HTR-8/SVneo (cell line): ENCODE data around the gene MARCHF6.
"Not testable (repeated sequence)": the region's sequence is repeated elsewhere in the genome, so short reads cannot be mapped to it uniquely, and the experiment has no call there.

ENCODE experiments used
- DNase-seq: peaks from one replicate; pipeline ENCODE4 v3.0.0; 2011; ENCODE audit warnings: low spot score, mixed read lengths; ENCODE audit not compliant: insufficient read length
- FAIRE-seq: peaks from 2 replicates; lab custom pipeline; 2011; peaks lifted over from hg19 to GRCh38; lab: Jason Lieb, UNC

MARCHF6 gene

DNA sequence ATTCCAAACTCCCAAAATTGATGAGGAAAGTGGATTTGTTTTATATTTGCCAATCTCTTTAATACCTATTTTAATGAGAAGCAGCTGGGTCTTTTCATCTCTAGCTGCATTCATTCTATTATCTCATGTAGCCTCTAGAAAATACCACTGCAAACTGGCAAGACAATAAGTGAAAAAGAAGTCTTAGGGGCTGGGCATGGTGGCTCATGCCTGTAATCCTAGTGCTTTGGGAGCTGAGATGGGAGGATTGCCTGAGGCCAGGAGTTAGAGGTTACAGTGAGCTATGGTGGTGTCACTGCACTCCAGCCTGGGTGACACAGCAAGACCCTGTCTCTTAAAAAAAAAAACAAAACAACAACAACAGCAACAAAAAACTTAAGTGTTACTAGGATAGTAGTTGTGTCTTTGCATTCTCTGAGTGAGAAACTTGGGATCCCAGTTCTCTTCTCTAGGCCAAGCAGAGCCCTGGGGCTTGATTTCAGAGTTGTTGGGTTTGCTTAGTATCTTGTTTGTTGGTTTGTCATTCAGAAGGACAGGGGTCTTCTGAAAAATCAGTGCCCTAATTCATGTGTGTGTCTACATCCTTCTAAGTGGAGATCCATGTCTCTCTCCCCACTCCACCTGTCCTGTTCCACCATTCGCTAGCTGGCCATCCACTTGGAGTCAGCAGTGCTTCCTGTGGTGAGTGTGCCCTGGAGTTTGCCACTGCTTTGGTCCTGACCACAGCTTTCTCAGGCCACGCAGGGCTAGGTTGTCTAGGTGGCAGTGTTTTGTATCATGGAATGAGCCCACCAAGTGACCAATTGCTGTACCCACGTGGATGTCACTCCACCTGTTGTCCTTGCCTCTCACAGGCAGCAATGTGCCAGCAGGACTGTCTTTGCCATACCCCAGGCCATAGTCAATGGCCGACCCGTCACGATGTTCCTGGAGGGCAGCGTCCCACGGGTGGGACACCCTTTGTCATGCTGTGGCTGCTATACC lies 19.5 kb downstream of the MARCHF6 start:
- DNase-seq (no peak), FAIRE-seq (peak; percentile 79)

DNA sequence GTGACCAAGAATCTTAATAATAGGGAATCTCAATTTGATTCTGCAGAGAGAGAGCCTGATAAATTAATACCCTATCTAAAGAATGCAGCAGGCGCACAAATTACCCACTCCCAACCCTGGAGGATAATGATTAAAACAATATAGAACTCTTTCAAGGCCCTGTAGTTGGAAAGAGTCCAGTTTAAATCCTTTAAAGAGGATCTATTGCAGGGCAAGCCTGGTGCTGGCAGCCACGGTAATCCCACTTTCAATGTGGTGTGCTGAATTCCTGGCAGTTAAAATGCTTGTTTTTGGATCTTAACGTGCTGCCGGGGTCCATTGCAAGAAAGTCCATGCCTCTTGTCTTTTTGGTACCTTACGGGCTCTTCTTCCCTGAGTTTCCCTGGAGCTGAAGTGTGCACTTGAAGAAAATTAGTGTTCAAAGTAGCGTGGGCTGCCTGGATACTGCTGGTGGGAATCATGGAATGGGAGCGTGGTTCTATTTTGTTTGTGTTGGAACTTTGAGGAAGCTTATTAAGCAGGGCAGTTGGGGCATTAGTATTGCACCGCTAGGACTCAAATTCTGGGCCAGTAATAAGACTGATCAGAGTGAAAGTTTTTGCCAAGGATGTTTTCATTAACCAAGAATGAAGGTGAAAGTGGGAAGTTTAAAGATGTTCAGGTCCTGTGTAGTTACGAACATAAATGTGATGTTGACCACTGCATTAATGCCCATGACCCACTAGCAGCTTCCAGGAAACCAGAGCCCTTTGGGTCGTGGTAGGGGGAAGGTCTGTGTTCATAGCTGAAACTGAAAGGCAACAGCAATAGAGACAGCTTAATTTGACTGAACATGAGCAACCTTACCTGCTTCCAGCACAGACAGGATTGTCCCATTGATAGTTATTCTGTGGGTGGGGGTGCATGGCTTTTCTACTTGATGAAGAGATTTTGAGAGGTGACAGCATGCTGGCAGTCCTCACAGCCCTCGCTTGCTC lies 20.8 kb downstream of the MARCHF6 start:
- FAIRE-seq (no peak), DNase-seq (no peak)

- not testable (repeated sequence) for FAIRE-seq
Observed at GRCh38 chr5:10375146-10375545, 21.7 kb downstream of the MARCHF6 start.

DNA sequence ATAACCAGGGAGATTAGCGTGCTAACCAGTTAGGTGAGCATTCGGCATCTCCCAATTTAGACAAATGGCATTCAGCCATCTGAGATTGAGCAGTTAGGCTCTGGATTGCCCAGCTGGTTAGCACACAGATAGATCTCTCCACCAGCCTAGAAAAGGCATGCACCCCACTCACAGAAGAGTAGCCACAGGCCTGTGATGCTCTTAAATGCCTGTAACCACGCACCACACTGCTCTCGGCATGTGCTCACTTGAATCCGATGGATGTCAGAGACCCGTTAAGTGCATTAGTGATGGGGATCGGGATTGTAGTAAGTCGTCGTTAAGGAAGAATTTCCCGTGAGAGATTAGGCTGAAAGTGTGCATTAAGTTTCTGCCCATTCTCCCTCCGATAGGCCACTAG lies 23.0 kb downstream of the MARCHF6 start:
- DNase-seq (no peak), FAIRE-seq (no peak)

More at GRCh38 chr5:10375146-10375545, 21.7 kb downstream of the MARCHF6 start:
- not testable (repeated sequence) for DNase-seq

DNA sequence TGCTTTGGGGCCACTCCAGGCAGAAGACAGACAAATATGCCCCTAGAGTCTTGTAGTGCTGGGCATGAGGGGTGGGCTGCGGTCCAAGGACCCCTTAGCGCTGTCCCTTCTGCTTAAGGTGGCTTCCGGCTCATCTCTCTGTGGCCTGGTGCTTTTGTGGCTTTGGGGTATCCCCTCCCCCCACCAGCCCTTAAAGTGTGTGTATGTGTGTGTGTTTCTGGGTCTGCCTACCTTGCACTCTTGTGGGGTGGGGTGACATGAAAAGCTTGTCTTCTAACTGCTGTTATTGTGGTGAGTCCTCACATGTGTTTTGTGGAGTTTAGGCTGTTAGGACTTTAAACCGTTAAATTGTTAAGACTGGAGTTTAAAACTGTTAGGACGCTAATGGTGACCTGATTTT lies 23.6 kb downstream of the MARCHF6 start:
- FAIRE-seq (no peak), DNase-seq (no peak)

DNA sequence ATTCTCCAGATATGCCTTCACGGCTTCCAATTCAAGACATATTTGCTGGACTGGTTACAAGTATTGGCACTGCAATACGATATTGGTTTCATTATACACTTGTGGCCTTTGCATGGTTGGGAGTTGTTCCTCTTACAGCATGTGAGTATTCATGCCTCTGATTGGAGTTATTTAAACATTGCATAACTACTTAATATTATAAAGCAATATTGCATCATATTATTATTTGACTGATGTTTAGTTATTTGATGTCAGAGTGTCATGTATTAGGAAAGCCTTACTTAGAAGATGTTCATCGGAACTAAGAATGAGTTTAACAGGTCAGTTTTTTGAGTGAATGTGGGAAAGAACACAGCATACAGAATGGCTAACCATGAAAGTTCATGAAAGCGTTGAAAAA lies 28.3 kb downstream of the MARCHF6 start:
- peak; percentile 36 for FAIRE-seq
- no peak for DNase-seq

GRCh38 chr5:10384483-10384882 lies 31.0 kb downstream of the MARCHF6 start:
- DNase-seq, result no peak
- no peak for FAIRE-seq

DNA sequence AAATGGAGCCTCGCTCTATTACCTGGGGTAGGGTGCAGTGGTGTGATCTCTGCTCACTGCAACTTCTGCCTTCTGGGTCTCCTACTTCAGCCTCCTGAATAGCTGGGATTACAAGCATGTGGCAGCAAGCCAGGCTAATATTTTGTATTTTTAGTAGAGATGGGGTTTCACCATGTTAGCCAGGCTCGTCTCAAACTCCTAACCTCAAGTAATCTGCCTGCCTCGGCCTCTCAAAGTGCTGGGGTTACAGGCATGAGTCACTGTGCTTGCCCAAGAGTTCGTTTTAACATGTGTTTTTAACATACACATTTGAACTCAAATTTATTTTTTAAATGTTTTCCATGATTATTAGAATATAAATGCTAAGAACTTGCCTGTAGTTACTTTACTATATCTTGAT lies 34.2 kb downstream of the MARCHF6 start:
- FAIRE-seq, result no peak
- DNase-seq, result no peak

DNA sequence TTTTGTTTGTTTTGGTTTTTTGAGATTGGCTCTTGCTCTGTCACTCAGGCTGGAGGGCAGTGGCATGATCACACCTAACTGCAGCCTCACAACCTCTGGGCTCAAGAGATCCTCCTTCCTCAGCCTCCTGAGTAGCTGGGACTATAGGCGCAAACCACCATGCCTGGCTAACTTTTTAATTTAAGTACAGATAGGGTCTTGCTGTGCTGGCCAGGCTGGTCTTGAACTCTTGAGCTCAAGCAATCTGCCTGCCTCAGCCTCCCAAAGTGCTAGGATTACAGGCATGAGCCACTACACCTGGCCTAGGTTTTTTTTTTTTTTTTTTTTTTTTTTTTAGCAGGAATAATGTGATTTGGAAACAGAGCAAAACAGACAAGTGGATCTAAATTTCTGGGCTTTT lies 37.6 kb downstream of the MARCHF6 start:
- FAIRE-seq, result no peak

DNA sequence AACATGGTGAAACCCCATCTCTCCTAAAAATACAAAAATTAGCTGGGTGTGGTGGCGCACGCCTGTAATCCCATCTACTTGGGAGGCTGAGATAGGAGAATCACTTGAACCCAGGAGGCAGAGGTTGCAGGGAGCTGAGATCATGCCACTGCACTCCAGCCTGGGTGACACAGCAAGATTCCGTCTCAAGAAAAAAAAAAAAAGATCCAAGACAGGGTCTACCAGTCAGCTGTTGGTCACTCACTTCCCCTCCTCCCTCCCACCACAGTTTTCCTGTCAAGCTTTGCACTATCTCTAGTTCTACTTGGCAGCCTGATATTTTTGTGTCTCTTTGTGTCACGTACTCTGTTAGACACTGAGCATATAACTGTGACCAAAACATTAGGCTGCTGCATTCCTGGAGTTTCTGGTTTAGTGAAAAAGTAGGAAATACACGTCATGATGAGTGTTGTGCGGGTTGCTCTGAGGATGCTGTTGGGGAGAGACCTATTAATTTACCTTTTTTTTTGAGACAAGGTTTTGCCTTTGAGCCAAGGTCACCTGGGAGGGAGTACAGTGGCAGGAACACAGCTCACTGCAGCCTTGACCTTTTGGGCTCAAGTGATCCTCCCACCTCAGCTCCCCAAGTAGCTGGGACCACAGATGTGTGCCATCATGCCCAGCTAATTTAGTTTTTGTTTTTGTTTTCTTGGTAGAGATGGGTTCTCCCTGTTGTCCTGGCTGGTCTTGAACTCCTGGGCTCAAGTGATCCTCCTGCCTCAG lies 39.3 kb downstream of the MARCHF6 start:
- DNase-seq, FAIRE-seq: not testable (repeated sequence)

More for the DNA sequence above, 37.6 kb downstream of the MARCHF6 start:
- no peak for DNase-seq

GRCh38 chr5:10393491-10393890 lies 40.0 kb downstream of the MARCHF6 start:
- no peak for FAIRE-seq
- no peak for DNase-seq

- peak; percentile 46 for FAIRE-seq
- DNase-seq, result no peak
Observed at GRCh38 chr5:10396552-10396951, 43.1 kb downstream of the MARCHF6 start.

GRCh38 chr5:10399839-10400238 lies 46.3 kb downstream of the MARCHF6 start:
- DNase-seq (no peak), FAIRE-seq (no peak)

DNA sequence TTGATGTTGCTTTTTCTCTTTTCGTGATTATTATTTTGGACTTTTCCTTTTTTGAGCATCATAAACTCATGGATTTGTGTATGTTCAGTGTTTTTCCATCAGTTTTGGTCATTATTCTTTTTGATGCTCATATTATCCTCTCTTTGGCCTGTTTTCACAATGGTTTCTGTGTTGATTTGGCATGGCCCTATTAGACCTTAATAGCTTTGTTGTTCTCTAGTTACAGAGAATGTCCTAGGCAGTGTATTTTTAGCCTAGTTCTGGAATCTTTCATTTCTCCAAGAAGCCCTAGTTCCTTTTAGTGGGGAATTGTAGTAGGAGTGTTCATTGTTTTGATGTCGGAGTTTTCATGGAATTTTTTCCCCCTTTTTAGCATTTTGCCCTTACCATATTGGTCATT lies 46.9 kb downstream of the MARCHF6 start:
- FAIRE-seq (no peak), DNase-seq (no peak)

GRCh38 chr5:10400831-10401230 lies 47.3 kb downstream of the MARCHF6 start:
- DNase-seq, result no peak
- no peak for FAIRE-seq

- no peak for DNase-seq
- no peak for FAIRE-seq
Observed at GRCh38 chr5:10401498-10401897, 48.0 kb downstream of the MARCHF6 start.
